ENCODE data around the gene MAML3.

GRCh38 chr4:140180577-140180976 lies 26.6 kb upstream of the MAML3 start:
- no peak for TF ChIP-seq POLR2A (IDR thresholded peaks at IDR 0.05; ENCODE audit: low read depth, low read length)
- TF ChIP-seq TAF1 (IDR thresholded peaks at IDR 0.05; ENCODE audit: low read depth, low read length), result no peak
- TF ChIP-seq PAX5 (IDR thresholded peaks at IDR 0.05; ENCODE audit: insufficient read depth, low read length, severe bottlenecking), result no peak

All from GM12891 (cell line).